ENCODE measurements around the gene TAF11.
A peak's percentile ranks its signal among the peaks of the same experiment; 100 is the strongest.
"Not testable (repeated sequence)": the region's sequence is repeated elsewhere in the genome, so short reads cannot be mapped to it uniquely, and the experiment has no call there.

Gene TAF11

GRCh38 chr6:34904990-34905613, 17.3 kb upstream of the TAF11 start:
- no peak for DNase-seq

DNA sequence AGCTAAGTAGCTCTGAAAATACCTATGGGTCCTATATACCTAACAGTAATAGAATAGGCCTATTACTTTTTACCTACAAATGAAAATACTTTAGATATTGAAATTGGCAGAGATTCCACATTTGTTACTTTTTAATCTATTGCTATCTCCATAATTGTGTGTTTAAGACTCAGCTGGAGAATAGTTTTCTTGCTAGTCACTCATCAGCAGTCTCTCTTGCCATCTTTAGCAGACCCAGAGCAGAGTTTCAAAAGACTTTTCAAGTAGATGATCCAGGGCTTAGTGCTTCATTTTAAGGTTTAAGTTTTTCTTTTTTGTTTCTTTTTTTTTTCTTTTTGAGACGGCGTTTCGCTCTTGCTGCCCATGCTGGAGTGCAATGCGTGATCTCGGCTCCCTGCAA, 14.1 kb upstream of the TAF11 start:
- no peak for DNase-seq

DNA sequence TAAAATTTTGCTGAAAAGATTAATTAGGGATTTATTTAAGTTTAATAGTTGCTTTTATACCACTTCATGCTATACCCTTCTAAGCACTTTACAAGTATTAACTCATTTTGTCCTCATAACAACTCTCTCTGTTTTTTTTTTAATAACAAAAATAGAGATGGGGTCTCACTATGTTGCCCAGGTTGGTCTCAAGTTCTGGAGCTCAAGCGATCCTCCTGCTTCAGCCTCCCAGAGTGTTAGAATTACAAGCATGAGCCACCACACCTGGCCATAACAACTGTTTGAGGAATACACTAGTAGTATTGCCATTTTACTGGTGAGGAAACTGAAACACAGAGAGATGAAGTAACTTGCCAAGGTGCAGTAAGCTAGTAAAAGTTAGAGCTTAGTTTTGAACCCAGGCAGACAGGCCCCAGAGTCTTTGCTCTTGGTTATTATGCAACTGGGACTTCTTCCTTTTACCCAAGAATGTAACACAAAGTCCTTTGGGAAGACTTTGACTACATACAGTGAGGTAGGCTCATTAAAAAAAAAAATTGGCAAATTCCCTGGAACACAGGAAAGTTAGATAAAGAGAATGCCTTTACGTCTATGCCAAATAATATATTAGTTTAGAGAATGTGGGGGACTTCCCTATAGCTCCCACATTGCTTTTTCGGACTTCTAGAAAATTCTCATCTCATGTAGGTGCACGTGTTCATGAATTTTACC, 12.6 kb upstream of the TAF11 start:
- no peak for DNase-seq

DNA sequence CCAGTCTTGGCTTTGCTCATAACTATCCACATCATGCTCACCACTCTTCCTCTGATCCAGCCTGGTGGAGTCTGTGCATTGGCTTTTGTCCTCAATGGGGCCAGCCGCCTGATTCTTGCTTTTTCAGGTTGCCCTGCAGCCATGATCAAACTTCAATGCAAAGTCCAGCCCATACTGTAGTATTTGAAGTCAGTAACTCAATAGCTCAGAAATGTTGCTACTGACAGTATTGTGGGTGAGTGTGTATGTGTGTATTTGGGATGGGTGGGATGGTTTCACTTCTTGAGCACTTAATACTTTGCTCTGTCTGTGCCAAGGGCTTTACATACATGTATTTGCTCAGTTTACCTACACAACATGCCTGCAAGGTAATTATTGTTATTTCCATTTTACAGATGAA, 11.9 kb upstream of the TAF11 start:
- not testable (repeated sequence) for DNase-seq

DNA sequence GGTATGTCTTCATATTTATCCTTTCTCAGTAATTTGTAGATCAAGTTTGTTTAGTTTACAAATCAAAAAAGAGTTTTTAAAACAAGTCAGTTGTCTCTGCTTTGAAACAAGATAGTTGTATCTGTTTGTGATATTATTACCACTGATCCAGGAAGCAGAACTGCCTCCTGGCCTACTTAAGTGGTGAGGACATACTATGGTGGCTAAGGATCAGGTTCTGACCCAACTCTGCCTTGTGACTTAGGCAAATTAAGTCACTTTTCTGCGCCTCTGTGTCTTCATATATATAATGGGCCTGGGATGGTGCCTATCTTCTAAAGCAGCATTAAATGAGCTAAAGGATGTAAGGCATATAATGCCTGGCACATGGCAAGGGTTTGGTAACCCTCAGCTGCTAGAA, 9.9 kb upstream of the TAF11 start:
- no peak for DNase-seq

DNA sequence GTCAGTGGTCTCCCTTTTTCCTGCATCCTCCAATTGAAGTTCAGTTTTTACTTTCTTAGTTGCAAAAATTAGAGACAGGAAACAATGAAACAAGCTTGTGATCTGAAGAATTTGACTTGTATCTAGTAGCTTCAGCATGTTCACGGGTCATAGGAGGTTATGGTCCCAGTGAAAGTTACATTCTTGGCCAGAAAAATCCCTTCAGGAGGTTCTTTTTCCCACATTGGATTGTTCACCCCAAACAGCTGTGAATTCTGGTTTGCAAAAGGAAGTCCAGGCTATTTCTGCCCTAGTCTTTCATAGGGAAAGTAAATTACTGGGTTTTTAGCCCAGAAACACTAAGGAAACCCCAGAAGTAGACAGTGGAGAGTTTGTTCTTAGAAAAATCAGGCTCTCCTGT, 9.3 kb upstream of the TAF11 start:
- no peak for DNase-seq

- no peak for DNase-seq
These were observed 6.9 kb upstream of the TAF11 start for GRCh38 chr6:34894693-34895092.

DNA sequence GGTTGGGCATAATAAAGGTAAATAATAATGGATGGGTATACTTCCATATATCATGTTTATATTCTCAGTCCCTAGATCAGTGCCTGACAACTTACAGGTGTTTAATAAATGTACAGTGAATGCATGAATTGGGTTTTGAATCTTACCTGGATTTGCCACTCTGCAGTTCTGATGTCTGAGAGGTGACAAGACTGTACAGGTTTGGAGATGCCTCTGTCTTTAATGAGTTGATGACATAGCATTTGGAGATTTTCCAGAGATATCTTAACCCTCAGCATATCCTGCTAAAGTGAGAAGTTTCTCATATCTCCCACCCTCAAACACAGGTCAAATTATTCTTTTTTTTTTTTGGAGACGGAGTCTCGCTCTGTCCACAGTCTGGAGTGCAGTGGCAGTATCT, 3.5 kb upstream of the TAF11 start:
- DNase-seq, result no peak

DNA sequence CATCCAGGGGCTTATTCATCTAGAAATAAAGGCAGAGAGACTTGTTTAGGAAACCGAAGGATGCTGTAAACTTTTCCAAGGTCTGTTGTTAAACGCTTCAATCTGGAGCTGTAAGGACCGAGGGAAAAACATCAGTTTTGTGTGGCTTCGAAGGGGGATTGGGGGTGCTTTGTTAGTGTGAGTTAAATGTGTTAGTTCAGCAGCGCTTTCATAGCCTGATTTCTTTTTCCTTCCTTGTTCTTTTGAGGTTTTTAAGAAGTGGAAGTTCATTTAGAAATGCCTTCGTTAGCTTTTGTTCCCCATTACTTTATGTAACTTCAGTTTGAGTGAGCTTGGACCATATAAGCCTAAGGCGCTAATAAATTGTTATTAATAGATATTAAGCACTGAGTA, 2.7 kb upstream of the TAF11 start:
- no peak for DNase-seq

- DNase-seq, result peak; percentile 94
These were observed 1.2 kb upstream of the TAF11 start, which contains the start of gene ANKS1A for GRCh38 chr6:34888874-34889555. TSS of gene ANKS1A (plus strand) at chr6:34889255. CDS start at chr6:34889403, 148 bp downstream.

GRCh38 chr6:34888514-34888856, 643 bp upstream of the TAF11 start:
- no peak for DNase-seq

GRCh38 chr6:34885837-34886236, 2.0 kb downstream of the TAF11 start:
- DNase-seq, result not testable (repeated sequence)

GRCh38 chr6:34884996-34885395, 2.8 kb downstream of the TAF11 start:
- DNase-seq, result no peak

GRCh38 chr6:34884073-34884472, 3.8 kb downstream of the TAF11 start:
- not testable (repeated sequence) for DNase-seq

- DNase-seq, result no peak
These were observed 9.9 kb downstream of the TAF11 start for GRCh38 chr6:34877869-34878485.

- DNase-seq, result no peak
These were observed 10.6 kb downstream of the TAF11 start for GRCh38 chr6:34877259-34877658.

- DNase-seq, result no peak
These were observed 11.4 kb downstream of the TAF11 start for GRCh38 chr6:34876472-34876871.

DNA sequence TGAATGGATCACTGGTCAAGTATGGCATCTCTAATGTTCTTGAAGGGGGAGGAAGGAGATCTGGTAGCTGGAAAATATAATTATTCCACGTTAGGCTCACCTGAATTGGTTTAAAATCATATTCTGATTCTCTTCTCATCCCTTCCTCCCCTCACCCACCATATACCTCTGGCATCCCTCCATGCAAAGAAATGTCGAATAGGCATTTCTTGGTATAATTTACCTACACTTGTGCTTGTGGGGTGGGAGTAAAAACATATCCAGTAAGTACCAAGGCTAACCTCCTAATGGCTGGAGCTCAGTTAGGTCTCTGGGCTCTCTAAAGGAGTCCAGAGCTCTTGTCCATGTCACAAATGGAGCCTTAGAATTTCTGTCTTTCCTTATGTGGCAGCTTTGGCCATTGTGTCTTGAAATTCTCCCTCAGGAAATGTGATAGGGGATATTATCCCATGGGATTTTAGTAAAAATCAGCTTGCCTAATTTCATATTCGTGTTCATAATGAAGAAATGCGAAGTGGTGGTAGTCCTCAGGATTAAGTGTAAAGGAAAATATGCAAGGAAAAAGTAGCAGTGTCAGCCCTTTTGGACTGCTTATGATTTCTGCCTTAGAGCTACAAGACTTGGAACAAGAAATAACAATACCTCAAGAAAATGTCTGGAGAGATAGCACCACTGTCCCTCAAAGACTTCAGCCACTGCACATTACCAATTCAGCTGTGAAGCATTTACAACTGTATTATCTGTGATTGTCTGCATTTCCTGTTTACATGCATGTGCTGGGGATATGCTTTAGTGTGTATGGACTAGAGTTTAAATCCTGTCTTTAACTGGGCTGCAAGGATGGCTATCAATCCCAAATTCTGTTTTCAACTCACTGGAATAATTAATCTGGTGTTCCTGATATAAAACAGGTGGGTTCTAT, 12.3 kb downstream of the TAF11 start:
- DNase-seq, result no peak

DNA sequence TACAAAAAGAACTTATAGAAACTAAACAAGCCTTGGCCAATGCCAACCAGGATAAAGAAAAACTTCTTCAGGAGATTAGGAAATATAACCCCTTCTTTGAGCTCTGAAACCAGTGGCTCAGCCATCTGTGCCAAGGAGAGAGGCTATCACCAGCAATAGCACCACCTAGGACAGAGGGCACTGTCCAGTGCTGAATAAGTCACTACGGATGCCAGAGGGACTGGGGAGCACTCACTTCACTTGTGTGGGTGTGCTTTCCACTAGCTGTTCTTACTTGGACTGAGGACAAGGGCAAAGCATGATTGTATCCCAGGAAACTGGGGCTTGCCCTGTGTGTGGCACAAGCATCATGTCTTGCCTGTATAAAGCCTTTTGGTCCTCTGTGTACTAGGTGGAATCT, 15.5 kb downstream of the TAF11 start:
- DNase-seq, result no peak

DNA sequence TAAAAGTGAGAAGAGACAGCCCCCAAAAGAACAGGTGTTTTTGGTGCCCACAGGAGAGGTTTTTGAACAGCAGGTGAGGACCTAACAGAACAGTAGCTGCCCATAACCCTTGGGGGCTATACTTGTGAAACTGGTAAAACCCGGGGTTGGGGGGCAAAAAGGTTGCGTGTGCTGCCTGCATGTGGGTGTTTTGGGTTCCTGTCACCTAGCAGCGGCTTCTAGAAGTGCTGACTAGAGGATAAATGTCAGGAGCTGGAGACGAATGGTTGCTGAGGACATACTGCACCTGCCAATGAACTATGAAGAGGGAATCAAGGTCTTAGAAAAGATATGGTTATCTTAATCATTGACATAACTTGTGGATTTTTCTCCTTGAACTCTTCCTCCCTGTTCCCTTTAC, 16.0 kb downstream of the TAF11 start:
- no peak for DNase-seq

DNA sequence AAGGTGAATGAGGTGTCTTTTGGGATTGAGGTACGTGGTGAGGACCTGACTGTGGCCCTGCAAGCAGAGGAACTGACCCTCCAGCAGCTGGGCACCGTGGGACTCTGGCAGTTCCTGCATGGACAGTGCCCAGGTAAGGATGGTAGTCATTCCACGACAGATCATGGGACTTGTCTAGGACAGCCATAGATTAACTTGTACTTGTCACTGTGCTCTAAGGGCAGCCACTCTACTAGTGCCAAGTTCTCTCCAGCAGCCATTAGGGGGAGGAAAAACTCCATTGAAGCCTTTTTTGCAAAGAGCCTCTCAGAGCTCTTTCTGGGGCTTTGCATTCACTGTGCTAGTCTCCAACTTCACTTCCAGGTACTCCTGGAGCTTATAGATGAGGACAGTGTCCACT, 20.4 kb downstream of the TAF11 start:
- DNase-seq, result no peak

GRCh38 chr6:34866509-34866908, 21.3 kb downstream of the TAF11 start:
- DNase-seq, result no peak

- DNase-seq, result no peak
These were observed 22.7 kb downstream of the TAF11 start for GRCh38 chr6:34865107-34865506.

All from activated CD8-positive, alpha-beta memory T cell treated with anti-CD3 and anti-CD28 coated beads, Interleukin-2, amount 50 U/mL, for 4 hours (primary cell).